Stimulated activated CD4-positive, alpha-beta T cell treated with anti-CD3 and anti-CD28 coated beads, Interleukin-15, amount 100 ng/mL, for 48 hours (primary cell): Measurements from ENCODE around the gene ZNF142.

Source experiments
- DNase-seq, 2 donors: peaks; one replicate each; pipeline ENCODE4 v3.0.0-alpha.2; 2020; ENCODE audit warnings: low read depth in 2 of 2

Gene ZNF142, protein sequence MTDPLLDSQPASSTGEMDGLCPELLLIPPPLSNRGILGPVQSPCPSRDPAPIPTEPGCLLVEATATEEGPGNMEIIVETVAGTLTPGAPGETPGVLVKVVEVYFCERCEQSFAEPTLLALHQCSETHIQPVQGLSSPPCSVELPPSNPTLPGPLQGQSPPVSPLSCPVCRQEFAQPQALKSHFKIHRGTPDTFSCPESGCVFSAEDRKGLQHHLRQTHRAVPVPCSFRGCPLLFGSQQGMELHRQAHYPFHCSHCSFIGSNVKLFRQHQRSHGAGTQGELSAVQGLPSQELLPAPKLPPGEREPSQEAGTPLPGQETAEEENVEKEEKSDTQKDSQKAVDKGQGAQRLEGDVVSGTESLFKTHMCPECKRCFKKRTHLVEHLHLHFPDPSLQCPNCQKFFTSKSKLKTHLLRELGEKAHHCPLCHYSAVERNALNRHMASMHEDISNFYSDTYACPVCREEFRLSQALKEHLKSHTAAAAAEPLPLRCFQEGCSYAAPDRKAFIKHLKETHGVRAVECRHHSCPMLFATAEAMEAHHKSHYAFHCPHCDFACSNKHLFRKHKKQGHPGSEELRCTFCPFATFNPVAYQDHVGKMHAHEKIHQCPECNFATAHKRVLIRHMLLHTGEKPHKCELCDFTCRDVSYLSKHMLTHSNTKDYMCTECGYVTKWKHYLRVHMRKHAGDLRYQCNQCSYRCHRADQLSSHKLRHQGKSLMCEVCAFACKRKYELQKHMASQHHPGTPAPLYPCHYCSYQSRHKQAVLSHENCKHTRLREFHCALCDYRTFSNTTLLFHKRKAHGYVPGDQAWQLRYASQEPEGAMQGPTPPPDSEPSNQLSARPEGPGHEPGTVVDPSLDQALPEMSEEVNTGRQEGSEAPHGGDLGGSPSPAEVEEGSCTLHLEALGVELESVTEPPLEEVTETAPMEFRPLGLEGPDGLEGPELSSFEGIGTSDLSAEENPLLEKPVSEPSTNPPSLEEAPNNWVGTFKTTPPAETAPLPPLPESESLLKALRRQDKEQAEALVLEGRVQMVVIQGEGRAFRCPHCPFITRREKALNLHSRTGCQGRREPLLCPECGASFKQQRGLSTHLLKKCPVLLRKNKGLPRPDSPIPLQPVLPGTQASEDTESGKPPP (N-terminal part only)

DNA sequence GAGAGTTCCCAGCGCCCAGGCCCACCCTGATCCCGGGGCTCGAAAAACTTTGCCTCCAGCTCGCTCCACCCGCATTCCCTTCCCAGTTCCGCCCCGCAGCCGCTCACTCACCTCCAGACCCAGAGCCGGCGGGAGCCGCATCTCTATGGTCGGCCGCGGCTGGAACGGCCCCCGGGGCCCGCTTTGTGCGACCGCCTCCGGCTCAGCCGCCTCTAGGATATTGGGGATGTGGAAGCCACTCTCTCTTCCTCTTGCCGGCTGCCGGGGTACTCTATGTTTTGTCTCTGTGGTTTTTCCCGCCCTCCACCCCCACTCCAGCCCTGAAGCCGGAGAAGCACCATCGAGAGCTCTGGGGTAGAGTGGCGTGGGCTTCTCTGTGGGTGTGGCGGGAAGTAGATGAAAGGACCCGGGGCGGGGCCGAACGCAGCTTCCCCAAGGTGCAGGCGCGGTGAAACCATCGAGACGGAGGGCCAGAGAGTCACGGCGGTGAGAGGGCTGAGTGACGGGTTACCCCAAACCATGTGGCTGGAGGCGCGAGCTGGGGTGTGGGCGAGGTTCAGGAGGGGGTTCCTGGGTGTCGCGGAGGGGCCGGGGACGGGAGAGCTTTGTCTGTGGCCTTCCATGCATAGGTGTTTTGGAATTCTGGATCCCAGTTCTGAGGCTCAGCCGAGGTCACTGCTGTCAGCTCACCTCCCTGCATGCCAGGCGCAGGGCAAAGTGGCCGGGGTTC is at the start of gene ZNF142, which contains the start of gene BCS1L:
Gene ZNF142, minus strand, starts transcription at position 366 of the 730 bp plus-strand sequence. CDS start 3,194 bp downstream, outside the sequence.
Gene BCS1L, plus strand, starts transcription at position 426 of the 730 bp plus-strand sequence. CDS start 1,305 bp downstream, outside the sequence.
- DNase-seq = peak; percentile 92 to 96

DNA sequence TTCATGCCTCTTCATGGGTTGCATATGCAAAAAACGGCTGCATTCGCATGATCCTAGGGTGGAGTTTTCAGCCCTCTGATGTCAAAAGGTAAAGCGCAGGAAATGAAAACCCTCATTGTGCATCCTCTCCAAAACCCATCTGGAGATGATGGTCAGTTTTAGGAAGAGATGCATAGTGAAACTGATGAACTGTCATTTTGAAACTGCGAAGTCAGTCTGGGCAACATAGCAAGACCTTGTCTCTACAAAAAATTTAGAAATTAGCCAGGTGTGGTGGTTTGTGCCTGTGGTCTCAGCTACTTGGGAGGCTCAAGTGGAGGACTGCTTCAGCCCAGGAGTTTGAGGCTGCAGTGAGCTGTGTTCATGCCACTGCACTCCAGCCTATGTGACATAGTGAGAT is 48.7 kb upstream of the ZNF142 start:
- DNase-seq = no peak

DNA sequence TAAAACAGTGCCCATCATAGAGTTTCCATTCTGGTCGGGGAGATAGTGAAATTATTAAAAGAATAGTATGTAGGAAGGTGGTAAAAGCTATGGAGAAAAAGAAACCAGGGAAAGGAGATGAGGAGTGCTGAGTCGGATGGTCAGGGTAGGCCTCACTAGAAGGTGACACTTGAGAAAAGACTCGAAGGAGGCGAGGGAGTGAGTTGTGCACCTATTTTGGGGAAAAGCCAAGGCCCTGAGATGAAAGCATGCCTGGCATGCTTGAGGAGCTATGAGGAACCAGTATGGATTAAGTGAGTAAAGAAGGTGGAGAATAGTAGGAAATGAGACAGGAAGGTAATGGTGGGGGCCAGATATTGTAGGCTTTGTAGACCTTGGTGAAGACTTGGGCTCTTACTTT is 43.9 kb upstream of the ZNF142 start:
- DNase-seq = no peak

DNA sequence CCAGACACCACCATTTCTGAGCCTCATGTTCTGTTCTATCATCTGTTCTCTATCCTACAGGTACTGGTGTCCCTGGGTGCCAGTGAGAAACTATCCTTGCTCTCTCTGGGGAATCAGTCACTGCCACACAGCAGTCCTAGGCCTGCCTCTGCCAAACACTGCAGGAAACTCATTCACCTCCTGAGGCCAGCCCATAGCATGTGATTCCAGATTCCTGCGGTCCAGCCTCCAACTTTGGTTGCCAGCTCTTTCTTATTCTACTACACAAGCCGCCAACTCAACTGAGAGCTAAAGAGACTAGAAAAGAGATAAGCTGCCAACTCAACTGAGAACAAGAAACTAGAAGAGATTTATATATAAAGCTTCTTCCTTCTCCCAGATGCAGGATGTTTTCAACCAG is 42.4 kb upstream of the ZNF142 start:
- no peak for DNase-seq

DNA sequence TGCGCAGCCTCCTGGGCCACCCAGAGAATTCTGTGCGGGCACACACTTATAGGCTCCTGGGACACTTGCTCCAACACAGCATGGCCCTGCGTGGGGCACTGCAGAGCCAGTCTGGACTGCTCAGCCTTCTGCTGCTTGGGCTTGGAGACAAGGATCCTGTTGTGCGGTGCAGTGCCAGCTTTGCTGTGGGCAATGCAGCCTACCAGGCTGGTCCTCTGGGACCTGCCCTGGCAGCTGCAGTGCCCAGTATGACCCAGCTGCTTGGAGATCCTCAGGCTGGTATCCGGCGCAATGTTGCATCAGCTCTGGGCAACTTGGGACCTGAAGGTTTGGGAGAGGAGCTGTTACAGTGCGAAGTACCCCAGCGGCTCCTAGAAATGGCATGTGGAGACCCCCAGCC is 39.5 kb upstream of the ZNF142 start:
- no peak for DNase-seq

DNA sequence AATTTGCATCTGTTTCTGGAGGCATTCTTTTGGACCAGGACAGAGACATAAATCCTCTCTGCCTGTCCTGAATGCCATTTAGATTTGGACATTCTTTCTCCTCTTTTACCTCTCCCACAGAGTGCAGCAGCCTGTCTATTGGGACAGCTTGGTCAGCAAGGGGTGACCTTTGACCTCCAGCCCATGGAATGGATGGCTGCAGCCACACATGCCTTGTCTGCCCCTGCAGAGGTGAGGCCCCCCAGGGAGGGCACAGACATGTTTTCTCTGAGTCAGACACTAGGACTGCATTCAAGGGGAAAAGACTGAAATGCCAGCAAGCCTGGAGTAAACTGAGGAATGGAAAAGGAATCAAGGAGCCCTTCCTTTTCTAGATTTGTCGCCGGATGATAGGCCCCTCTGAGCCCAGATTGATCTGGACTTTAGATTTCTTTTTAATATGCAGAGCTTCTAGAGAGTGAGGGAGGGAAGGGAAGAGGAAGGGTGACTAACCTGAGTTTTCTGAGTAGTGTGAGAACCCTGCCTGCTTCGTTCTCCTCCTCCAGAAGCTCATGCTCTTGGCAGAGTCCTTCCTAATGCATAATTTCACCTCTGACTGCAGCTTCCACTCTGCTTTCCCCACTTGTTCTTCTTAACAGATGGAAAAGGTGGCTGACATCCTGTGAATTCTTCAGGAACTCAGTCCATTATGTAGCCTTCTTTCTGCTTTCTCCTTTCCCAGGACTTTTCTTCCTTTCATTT is 35.2 kb upstream of the ZNF142 start:
- DNase-seq = no peak

DNA sequence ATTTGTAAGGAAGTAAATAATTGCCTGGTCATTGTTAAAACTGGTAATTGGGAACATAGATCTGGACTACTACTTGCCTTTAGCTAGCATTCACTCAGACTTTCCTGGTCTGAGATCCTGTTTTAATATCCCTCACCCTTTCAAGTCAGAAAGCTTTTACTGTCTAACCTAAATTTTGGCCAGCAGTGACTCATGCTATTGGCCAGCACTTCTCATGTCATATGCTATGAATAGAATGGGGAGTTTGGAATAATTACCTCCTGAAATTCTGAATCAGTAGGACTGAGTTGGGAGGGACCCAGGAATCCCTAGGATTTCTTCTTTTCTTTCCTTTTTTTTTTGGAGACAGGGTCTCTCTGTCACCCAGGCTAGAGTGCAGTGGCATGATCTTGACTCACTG is 31.8 kb upstream of the ZNF142 start:
- DNase-seq = no peak

DNA sequence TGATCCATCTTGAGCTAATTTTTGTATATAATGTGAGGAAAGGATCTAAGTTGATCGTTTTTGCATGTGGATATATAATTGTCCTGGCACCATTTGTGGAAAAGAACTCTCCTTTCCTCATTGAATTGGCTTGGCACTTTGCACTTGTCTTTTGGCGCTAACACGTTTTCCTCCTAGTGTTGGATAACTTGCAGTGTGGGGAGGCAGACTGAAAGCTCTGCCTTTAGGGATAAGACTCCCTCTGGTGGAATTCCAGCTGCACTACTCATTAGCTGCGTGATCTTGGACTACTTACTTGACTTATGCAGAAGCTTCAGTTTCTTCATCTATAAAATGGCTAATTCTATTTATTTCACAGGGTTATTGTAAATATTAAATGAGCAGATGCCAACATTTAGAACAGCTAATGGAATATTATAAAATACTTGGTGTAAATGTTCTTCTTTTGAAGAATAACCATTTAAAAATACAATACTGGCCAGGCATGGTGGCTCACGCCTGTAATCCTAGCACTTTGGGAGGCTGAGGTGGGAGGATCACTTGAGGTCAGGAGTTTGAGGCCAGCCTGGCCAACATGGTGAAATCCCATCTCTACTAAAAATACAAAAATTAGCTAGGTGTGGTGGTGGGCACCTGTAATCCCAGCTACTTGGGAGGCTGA is 28.1 kb upstream of the ZNF142 start:
- DNase-seq = peak; percentile 11 to 24

DNA sequence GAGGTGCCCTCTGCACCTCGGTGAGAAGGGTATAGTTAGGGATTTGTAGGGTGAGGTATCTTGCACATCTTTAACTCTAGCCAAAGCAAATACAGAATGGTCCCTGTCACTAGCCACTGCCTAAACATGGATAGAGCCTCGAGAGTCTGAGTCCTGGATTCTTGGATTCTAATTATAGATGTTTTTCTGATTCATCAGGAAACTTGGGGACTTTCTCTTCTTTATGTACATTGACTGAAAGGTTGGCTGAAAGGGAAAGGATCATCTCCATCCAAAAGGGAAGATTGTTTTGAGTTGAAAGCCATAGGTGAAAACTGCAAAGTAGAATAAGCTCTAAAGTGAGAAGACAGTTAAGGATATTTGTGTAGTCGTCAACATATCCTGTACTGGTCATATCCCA is 20.6 kb upstream of the ZNF142 start:
- DNase-seq = no peak

DNA sequence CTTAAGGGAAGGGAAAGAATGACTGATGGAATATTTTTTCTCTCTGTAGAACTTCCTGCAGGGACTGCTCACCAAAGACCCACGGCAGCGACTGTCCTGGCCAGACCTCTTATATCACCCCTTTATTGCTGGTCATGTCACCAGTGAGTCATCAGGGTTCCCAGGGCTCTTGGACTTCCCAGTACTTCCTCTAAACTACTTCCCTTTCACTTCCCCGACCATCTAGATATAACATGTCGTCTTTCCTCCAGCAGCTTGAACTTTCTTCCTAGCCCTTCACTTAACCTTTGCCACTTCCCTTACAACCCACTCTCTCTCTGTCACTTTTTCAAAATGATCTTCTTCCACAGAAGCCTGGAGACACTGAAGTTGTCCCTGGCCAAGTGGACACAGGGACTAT is 19.7 kb upstream of the ZNF142 start:
- DNase-seq = no peak

DNA sequence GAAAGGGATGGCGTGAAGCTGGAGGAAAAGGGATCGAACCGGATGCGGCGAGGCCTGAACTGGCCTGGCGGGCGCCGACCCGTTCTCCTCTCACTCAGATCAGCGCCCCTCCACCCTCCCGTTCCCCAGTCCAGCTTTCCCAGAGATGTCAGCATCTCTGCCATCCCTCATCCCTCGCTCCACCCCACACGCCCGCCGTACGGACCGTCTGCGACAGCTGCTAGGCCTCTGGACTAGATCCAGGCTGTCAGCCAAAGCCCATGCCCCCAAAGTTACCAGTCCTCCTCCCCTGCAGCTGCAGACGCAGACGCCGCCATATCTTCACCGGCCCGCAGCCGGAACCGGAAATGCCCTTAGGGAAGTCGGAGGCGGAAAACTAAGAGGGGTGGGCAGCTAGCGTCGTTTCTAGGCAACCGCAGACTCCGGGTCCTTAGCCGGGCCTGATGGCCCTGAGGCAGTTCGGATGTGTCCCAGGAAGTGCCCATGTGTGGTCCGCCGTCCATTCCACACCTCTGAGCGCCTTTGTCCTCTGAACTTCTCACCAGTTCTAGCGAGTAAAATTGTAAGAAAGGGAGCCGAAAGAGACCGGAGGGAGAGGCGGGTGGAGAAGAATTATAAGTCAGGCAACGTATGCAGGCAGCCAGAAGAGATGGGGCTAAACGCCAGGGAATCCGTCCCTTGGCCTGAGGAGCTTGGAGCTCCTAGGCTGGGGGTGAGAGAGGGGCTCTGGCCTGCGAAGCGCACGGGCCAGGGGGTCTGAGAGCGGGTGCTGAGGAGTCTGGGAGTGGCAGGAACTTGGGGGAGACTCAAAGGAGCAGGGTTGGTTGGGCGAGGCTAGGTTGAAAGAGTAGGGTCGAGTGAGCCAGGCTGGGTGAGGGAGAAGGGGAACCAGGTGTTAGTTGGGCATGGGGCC is 12.5 kb upstream of the ZNF142 start, which contains the start of the genes RNF25 and STK36:
Gene RNF25, minus strand, starts transcription at position 349 of the 913 bp plus-strand sequence. Its CDS starts 32 bp downstream, at position 317.
Gene STK36, plus strand, starts transcription at position 433 of the 913 bp plus-strand sequence. CDS start 744 bp downstream, outside the sequence.
- DNase-seq = peak; percentile 76

DNA sequence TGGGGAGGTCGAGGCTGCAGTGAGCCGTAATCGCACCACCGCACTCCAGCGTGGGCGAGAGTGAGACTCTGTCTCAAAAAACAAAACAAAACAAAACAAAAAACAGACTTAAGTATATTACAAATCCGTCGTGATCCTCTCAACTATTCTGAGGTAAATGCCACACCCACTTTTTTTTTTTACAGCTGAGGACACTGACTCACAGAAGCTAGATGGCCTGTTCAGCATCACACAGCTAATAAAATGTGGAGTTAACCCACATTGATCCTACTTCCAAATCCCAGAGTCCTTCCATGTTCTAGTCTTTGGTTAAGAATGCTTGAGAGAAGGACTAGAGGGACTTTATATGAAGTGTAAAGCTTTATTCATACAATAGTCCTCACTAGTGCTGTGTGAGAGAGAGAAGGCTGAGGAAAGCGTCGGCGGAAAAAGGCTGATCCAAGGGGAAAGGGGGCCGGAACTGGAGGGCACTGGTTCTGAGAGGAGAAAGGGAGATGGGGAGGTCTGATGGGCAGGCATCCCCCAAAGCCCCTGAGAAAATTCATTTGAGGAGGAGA is 11.8 kb upstream of the ZNF142 start:
- DNase-seq = no peak

DNA sequence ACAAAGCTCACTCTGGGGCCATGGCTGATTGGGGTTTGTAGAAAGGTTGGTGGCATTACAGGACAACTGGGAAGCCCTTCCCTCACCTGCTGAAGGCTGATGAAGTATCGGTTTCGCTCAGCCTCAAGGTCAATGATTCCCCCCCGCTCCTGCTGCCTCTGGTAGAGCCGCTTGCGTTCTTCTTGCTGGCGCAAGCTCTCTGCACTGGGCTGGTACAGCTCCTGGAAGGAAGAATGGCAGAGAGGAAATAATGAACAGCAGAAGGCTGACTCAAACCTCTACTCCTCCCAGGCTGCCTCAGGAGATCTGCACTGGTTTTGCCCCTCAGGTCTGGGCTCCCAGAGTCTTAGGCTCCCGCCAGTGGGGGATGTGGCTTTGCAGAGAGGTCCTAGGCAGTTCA is 5.2 kb upstream of the ZNF142 start:
- no peak for DNase-seq

DNA sequence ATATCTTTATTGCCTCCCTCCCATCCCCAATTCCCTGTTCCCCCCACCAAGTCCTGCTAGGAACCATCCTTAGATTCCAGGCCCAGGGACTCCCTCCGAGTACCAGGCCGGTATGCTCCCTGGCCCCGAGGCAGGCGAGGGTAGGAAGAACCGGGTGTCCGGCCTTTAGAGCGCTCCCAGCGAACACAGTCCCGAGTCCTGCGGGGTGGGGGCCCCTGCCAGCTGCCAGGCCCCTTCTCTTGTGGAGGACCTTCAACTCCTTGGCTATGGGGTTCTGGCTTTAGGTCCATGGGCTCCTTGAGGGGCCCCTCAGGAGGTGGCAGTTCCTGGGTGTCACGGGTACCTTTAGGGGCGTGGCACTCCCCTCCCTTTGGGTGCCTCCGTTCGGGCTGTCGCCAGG is 4.5 kb upstream of the ZNF142 start:
- no peak for DNase-seq

DNA sequence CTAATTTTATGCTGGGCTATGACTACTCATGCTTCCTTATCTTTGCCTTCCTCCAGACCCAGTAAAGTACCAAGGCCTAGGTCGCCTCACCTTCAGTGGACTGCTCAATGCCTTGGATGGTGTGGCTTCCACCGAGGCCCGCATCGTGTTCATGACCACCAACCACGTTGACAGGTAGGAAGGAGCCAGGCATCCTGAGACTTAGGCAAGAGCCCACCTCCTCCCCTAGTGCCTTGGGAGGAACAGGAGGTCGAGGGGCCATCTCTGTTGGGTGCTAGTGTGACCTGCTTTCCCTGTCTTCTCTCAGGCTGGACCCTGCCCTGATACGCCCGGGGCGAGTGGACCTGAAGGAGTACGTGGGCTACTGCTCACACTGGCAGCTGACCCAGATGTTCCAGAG is 3.4 kb upstream of the ZNF142 start:
- no peak for DNase-seq

DNA sequence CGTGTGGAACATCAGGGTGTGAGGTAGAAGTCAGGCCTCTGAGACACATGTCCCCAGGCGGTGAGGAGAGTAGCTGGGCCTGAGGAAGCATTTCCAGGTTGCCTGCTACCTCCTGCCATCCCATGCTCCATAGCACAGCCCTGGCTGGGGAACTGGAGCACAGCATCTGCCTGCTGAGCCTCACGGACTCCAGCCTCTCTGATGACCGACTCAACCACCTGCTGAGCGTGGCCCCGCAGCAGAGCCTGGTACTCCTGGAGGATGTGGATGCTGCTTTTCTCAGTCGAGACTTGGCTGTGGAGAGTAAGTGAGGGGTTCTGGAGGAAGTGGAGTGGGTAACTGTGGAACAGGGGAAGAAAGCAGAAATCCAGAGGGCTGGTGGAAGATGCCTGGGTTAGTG is 3.0 kb upstream of the ZNF142 start:
- no peak for DNase-seq

DNA sequence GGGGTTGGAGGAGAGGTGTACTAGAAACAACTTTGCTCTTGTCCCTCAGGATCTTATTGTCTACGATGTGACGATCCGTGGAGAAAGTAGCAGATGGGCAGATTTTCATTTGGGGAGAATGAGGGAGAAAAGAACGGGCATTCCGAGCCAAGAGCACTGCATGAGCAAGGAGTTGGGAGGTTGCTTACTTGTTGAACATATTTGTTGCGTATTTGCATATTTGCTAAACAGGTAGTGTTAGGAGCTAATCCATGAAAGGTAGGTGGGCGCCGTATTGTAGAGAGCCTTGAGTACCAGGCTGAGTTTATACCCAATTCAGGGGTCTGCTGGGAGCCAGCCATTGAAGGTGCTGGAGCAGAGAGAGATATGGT is 550 bp upstream of the ZNF142 start:
- no peak for DNase-seq

DNA sequence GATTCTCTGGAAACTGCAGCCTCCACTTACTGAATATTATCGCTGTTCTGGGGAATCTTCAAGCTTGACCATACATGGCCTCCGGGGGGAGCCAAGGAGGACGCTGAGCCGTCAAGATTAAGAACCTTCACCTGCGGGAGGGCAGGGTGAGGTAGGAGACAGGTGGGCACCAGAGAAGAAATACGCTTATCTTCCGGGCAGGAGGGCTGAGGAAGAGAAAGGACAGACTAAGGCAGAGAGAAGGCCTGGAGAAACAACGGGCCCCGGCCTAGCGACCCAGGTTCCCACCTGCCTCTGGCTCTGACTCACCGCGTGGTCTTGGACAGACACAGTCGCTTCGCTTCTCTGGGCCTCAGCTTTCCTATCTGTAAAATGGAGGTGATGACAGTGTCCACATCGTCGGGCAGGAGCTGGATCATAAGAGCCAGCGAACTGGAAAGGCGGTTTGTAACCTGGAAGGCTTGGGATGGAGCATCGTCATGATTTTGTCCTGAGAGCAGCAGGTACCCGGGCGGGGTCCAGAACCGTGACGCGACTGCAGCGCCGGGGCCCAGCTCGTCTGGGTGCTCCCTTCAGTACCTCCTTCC is 659 bp downstream of the ZNF142 start:
- DNase-seq = peak; percentile 25 to 33
